ENCODE results near the gene PPL. TPM values are rescaled to one million over a fixed set of nuclear protein-coding genes. Genes with fewer than 3 reads are reported as not detected.

The PPL gene
- total and polyA plus RNA-seq, 2 of the 13 experiments (the other 11 are each of a cell fraction or from before 2014, with no cell fraction given): 5.7 to 6.6 TPM

GRCh38 chr16:4966736-4967453 lies 29.9 kb upstream of the PPL start (continued):
- TF ChIP-seq AFF4 (CRISPR knock-in tag; IDR thresholded peaks at IDR 0.05) (no peak), THAP8 (CRISPR knock-in tag; IDR thresholded peaks at IDR 0.05; ENCODE audit: borderline replicate concordance) (no peak), NFYC (CRISPR knock-in tag; IDR thresholded peaks at IDR 0.05) (no peak), ZHX2 (IDR thresholded peaks at IDR 0.05; ENCODE audit: low read depth) (no peak), ZHX2 (CRISPR knock-in tag; IDR thresholded peaks at IDR 0.05; ENCODE audit: borderline replicate concordance) (no peak), THAP9 (CRISPR knock-in tag; IDR thresholded peaks at IDR 0.05; ENCODE audit: borderline replicate concordance) (no peak), TAF1 (CRISPR knock-in tag; IDR thresholded peaks at IDR 0.05) (no peak)

Measured in HepG2 (cell line).